Left renal pelvis (tissue), 4 donors: ENCODE measurements around the gene HCFC2. TPM values are rescaled to one million over a fixed set of nuclear protein-coding genes. Genes with fewer than 3 reads are reported as not detected.
"Not testable (repeated sequence)": the region's sequence is repeated elsewhere in the genome, so short reads cannot be mapped to it uniquely, and the experiment has no call there.

Source experiments
- DNase-seq, 4 donors: peaks; one replicate each; pipeline ENCODE4 v3.0.0-alpha.2; 2013; ENCODE audit warnings: low read depth in 4 of 4, low spot score in 3 of 4
- polyA plus RNA-seq, 4 donors: library from polyadenylated mRNA; unstranded; fragments of 120-200 nt; gene quantifications; one replicate each; pipeline ENCODE4 v1.2.1, GENCODE V29; 2013; ENCODE audit not compliant: insufficient read length in 4 of 4

Gene HCFC2
- 10 to 100 TPM; 16.5 to 27.6 (median 20.4) TPM for polyA plus RNA-seq

DNA sequence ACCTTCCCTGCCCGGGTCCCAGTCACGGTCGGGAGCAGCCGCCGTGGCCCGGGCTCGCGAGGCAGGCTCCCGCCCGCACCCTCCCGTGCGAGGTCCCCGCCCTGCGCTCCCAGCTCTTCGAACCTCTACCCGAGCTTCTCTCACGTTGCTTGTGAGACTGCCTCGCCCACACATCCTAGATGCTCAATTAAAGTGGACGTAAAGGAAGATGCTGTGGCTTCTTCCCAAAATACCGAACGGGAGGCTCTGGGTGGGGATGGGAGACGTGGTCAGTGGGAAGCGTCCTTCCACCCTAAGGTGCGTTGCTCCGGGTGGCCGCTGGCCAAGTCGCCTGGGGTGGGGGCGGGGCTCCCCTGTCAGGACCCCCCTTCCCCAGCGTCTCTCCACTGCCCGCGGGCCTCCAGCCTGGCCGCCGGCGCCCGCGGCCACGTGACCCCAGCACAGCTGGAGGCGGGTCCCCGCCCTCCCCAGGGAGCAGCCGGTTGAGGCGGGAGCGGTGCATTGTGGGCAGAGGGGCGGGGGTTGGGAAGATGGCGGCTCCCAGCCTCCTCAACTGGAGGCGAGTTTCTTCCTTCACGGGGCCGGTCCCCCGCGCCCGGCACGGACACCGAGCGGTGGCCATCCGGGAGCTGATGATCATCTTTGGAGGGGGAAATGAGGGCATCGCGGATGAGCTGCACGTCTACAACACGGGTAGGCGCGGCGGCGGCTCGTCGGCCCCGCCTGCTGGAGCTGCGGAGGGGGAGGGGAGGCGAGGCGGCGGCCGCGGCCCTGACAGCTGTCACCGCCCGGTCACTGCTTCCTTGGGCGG, at the start of gene HCFC2:
Gene HCFC2, plus strand, starts transcription at position 501 of the 811 bp plus-strand sequence. Its CDS starts 30 bp downstream, at position 531.
- DNase-seq, result peak; percentile 71 to 83 (median 77)

- not testable (repeated sequence) for DNase-seq
These were observed 42.5 kb upstream of the HCFC2 start for GRCh38 chr12:104021862-104022261.

- no peak for DNase-seq
These were observed 41.5 kb upstream of the HCFC2 start for GRCh38 chr12:104022786-104023185.

DNA sequence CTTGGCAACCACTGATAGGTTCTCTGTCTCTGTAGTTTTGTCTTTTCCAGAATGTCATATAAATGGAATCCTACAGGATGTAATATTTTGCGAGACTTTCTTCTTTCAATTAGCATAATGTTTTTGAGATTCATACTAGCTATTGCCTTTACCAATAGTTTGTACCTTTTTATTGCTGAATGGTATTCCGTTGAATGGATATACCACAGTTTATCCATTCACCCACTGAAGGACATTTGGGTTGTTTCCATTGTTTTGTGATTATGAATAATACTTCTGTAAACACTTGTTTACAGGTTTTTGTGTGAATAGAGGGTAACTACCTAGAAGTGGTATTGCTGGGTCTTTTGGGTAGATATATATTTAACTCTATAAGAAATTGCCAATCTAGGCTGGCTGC, 40.6 kb upstream of the HCFC2 start:
- no peak for DNase-seq

DNA sequence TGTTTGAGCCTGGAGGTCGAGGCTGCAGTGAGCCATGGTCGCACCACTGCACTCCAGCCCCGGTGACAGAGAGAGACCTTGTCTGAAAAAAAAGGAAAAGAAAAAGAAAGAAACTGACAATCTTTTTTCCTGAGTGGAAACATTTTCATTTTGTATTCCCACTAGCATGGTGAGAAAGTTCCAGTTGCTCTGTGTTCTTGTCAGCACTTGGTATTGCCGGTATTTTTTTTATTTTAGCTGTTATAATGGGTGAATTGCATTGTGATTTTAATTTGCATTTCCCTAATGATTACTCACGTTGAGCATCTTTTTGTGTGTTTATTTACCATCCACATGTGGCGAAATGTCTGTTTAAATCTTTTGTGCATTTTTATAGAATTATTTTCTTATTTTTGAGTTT, 40.0 kb upstream of the HCFC2 start:
- DNase-seq, result no peak

DNA sequence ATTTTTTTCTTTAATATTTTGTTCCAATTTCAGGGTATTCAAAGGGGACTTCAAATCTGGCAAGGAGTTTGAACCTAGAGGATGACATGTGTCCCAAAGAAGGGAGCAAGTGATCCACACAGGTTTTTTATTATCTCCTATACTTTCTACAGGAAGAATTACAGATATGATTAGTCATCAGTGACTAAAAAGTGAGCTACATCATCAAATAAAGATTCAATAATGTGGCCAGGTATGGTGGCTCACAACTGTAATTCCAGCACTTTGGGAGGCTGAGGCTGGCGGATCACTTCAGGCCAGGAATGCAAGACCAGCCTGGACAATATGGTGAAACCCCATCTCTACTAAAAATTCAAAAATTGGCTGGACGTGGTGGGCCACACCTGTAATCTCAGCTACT, 38.6 kb upstream of the HCFC2 start:
- no peak for DNase-seq

- no peak for DNase-seq
These were observed 37.3 kb upstream of the HCFC2 start for GRCh38 chr12:104026841-104027599.

GRCh38 chr12:104030596-104030995, 33.7 kb upstream of the HCFC2 start:
- DNase-seq, result not testable (repeated sequence)

DNA sequence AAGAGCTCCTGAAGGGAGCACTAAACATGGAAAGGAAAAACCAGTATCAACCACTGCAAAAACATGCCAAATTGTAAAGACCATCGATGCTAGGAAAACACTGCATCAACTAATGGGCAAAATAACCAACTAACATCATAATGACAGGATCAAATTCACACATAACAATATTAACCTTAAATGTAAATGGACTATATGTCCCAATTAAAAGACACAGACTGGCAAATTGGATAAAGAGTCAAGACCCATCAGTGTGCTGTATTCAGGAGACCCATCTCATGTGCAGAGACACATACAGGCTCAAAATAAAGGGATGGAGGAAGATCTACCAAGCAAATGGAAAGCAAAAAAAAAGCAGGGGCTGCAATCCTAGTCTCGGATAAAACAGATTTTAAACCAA, 28.2 kb upstream of the HCFC2 start:
- not testable (repeated sequence) for DNase-seq

DNA sequence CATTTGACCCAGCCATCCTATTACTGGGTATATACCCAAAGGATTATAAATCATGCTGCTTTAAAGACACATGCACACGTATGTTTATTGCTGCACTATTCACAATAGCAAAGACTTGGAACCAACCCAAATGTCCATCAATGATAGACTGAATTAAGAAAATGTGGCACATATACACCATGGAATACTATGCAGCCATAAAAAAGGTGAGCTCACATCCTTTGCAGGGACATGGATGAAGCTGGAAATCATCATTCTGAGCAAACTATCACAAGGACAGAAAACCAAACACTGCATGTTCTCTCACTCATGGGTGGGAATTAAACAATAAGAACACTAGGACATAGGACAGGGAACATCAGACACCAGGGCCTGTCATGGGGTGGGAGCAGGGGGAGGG, 24.6 kb upstream of the HCFC2 start:
- not testable (repeated sequence) for DNase-seq

DNA sequence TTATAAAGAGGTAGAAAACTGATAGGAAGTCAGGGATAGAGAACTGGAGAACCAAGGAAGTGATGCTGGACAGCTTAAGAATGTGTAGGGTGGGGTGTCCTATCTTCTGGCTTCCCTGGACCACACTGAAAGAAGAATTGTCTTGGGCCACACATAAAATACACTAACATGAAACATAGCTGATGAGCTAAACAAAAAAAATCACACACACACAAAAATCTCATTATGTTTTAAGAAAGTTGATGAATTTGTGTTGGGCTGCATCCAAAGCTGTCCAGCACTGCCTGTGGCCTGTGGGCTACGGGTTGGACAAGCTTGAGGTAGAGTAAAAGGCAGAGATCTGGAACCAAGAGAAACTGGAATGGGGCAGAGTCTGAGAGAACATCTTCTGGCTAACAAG, 21.8 kb upstream of the HCFC2 start:
- DNase-seq, result no peak

- no peak for DNase-seq
These were observed 20.2 kb upstream of the HCFC2 start for GRCh38 chr12:104044158-104044557.

GRCh38 chr12:104046306-104046705, 18.0 kb upstream of the HCFC2 start:
- DNase-seq, result no peak

GRCh38 chr12:104048162-104048561, 16.2 kb upstream of the HCFC2 start:
- DNase-seq, result no peak

DNA sequence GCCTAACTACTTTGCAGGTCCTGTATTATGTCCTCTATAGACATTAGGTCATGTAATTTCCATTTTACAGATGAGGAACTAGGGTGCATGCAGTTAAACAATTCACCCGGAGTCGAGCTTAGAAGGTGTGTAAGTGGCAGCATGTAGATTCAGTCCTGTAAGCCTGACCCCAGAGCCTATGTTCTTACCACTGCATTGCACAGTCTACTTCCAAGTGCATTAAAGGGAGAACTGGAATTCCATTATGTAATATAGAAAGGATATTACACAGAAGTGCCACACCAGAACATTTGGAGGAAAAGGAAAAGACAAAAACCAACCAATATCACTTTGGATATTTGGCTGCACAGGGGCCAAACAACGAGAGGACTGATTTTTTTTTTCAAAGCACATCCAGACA, 15.5 kb upstream of the HCFC2 start:
- no peak for DNase-seq

- DNase-seq, result no peak
These were observed 14.9 kb upstream of the HCFC2 start for GRCh38 chr12:104049278-104049902.

- DNase-seq, result peak in 2 of 4 donors; percentile 33 to 36
These were observed 14.4 kb upstream of the HCFC2 start, which contains the start of gene GLT8D2 for GRCh38 chr12:104049903-104050356. Gene GLT8D2 (minus strand): TSS chr12:104050187. CDS start chr12:104019648, 30,539 bp downstream.

- no peak for DNase-seq
These were observed 13.9 kb upstream of the HCFC2 start for GRCh38 chr12:104050436-104050835.

DNA sequence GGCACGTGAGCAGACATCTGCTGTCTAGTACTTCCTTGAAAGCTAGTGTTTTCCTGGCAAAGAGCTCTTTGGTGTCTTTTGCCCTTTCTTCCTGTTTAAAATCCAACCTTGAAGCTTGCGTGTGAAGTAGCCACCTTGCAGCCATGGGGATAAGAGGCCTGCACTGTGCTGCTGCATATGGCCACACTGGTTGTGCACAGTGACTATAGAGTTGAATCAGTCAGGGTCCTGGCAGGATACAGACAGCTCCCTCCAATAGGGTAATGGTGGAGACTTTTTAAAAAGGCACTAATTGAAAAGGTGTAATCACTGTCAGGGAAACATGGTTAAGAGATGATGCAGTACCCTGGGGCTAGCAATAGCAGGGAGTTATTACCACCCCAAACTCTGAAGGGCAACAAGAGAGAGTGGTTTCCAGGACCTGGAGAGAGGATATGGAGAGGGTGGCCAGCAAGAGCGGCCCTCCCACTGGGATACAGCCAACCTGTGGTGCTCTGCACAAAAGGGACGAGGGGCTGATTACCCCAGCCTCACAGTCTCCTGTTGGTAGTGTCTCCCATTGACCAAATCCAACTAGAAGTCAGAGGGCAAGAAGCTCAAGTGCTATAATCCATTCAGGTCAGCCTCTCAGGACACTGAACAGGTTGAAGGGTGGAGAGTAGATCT, 9.5 kb upstream of the HCFC2 start:
- no peak for DNase-seq

DNA sequence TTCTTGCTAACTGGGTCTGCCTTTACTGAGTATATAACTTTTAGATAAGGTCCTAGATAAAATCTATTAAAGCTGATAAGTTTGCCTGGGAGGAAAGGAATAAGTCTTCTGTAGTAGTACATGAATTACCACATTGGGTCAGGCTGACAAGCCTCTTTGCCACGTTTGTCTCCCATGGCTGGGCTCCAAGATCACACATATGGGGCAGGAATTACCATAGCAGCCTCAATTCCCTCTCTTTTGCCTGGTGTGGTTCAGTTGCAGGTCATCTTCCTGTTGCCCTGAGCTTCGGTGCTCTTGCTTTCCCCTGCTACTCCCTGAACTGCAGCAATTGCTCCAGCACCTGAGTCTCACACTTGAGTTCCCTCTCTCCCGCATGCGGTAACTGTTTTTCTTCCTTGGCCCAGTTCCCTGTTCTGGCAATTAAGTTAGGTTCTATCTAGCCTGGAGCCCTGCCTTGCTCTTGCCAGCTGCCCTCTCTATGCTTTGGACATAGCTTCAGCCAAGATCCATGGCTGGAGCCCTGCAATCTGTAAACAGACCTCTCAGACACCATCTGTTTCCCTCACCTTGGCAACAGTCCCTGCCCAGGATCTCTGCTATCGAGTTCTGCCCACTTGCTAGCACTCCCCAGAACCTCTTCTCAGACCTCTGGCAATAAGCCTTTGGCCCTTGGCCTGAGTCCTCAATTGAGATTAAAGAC, 8.5 kb upstream of the HCFC2 start:
- no peak for DNase-seq
